CD4-positive, alpha-beta T cell treated with Interleukin-21 for 1 hour (primary cell): ENCODE results near the gene MYCBPAP.

Experiments
- DNase-seq: peaks from one replicate; pipeline ENCODE4 v3.0.0-alpha.2; 2020

The MYCBPAP gene

GRCh38 chr17:50492214-50492613 lies 16.0 kb upstream of the MYCBPAP start:
- no peak for DNase-seq

- DNase-seq = no peak
Observed at GRCh38 chr17:50493744-50494143, 14.5 kb upstream of the MYCBPAP start.

DNA sequence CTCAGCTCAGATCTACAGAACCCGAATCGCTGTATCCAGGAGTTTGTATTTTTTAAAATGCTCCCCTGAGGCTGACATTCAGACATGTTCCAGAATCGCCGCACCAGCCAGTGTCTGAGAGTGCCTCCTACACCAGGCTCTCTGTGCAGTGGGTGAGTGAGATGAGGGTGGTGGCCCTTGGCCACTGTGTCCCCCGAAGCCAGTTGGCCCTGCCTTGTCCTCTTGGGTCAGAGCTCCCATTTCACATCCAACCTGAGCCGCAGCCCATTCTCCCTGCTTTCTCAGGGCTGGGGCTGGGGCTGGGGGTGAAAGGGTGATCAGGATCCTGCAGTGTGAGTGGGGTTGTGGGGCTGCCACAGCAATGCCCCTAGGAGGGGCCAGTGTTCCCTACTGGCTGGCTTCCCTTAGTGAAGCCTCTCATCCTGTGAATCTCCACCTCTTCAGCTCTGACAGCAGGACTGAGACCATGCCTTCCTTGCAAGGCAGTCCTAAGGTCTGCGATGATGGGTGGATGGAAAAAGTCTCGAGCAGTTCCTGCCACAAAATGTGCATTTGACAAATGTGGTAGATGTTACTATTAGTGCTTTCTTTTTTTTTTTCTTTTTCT lies 12.9 kb upstream of the MYCBPAP start:
- DNase-seq = no peak

DNA sequence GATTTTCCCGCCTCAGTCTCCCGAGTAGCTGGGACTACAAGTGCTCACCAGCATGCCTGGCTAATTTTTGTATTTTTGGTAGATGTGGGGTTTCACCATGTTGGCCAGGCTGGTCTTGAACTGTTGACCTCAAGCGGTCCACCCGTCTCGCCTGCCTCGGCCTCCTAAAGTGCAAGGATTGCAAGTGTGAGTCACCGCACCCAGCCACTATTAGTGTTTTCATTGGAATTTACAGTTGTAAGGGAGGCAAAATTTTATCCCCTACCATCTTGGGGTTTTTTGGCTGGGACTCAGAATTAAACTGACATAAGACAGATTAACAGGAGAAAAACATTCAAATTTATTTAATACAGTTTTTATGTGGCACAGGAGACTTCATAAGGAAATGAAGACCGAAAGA lies 12.3 kb upstream of the MYCBPAP start:
- no peak for DNase-seq

GRCh38 chr17:50498021-50498874 lies 10.0 kb upstream of the MYCBPAP start:
- no peak for DNase-seq

- DNase-seq = no peak
Observed at GRCh38 chr17:50499270-50499669, 9.0 kb upstream of the MYCBPAP start.

- DNase-seq = no peak
Observed at GRCh38 chr17:50499721-50500120, 8.5 kb upstream of the MYCBPAP start.

DNA sequence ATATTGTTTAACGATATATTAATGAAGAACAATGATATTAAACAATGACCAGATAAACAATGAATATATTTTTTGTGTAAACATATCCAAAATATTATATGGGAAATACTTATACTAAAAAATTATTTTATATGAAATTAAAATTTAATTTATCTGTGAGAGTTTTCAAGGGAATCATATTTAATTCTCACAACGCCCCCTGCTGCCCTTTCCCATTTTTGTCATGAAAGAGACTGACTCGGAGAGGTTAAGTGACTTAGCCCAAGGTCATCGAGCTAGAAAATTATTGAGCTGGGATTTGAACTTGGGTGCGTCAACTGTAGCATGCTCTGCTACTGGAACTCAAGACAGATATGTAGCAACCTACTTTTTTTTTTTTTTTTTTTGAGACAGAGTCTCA lies 7.2 kb upstream of the MYCBPAP start:
- DNase-seq = peak; percentile 43

DNA sequence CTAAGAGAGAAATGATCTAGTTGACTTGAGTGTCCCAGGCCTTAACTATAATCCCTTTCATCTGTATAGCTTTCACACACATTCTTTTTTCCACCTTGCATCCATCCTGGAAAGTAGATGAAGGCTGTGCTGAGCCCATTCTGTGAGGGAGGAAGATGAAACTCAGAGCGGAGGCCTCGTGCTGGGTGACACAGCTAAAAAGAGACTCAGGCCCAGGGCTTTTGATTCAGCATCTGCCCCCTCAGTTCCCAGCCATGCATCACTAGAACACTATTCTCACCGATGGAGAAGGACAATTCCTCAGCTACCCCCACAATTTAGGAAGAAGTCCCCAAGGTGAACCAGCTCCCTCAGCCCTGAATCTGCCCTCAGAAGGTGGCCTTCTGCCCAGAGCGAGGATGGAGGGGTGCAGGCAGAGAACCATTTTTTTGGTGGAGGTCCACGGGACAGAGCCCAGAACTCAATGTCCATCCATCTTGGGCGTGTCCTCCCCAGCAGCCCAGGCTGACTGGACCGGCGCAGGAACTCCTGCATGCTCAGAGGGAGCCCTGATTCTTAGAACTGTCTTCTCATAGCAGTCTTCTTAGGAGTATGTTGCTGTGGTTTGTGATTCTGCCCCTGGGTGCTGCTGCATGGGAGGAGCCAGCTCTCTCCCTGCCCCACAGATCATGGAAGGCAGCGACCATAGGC lies 5.8 kb upstream of the MYCBPAP start:
- no peak for DNase-seq

GRCh38 chr17:50505591-50506130 lies 2.6 kb upstream of the MYCBPAP start:
- no peak for DNase-seq

DNA sequence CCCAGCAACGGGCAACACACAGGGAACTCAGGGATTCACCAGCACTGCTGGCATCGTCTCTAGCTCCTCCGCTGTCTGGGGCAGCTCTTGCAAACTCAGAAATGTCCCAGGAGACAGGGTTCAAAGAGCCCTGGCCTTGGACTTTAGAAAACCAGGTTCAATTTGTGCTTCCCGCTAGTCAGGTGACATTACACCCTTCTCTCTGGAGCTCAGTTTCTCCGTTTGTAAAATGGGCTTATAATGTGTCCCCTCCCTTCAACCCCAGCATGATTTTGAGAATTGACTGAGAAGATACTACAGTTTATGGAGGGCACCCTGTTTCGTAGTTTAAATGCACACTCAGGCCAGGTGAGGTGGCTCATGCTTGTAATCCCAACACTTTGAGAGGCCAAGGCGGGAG lies 1.9 kb upstream of the MYCBPAP start:
- DNase-seq = no peak

- no peak for DNase-seq
Observed at GRCh38 chr17:50508573-50509460, 578 bp downstream of the MYCBPAP start.

GRCh38 chr17:50511058-50511457 lies 2.8 kb downstream of the MYCBPAP start:
- peak; percentile 72 for DNase-seq

DNA sequence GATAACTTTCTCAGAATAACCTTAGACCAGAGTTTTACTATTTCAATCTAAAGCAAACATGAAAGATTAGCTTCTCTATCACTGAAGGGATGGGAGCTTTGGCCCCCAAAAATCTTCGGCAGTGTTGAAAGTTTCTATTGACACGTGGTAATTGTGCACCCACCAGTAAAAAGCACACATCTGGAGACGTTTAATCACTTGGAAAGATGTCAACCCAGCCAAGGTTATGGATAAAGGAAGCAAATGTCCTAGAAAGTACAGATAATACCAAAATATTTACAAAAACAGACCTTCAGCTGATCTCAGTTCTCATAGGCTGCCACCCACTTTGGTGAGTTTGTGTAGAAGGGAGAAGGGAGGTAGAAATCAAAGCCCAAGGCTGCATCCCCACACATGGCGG lies 5.3 kb downstream of the MYCBPAP start:
- no peak for DNase-seq

GRCh38 chr17:50514388-50514787 lies 6.1 kb downstream of the MYCBPAP start:
- no peak for DNase-seq

- no peak for DNase-seq
Observed at GRCh38 chr17:50514936-50515702, 6.9 kb downstream of the MYCBPAP start.

DNA sequence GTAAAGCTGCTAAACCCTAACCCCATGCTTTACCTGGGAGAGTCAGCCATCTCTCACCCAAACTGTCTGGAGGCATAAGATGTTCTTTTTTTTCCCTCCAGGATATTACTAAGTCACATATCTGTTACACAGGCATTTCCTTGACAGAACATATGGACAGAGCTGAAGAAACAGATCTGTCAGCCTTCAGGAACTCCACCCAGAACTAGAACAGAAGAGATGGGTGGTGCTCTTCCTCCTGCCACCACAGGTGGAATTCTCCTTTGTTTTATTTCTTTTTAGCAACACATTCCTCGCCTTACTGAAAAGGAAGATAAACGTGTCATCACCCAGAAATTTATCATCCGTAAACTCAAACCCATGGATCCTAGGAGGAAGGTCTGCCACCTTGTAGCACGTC lies 8.8 kb downstream of the MYCBPAP start:
- DNase-seq = no peak

DNA sequence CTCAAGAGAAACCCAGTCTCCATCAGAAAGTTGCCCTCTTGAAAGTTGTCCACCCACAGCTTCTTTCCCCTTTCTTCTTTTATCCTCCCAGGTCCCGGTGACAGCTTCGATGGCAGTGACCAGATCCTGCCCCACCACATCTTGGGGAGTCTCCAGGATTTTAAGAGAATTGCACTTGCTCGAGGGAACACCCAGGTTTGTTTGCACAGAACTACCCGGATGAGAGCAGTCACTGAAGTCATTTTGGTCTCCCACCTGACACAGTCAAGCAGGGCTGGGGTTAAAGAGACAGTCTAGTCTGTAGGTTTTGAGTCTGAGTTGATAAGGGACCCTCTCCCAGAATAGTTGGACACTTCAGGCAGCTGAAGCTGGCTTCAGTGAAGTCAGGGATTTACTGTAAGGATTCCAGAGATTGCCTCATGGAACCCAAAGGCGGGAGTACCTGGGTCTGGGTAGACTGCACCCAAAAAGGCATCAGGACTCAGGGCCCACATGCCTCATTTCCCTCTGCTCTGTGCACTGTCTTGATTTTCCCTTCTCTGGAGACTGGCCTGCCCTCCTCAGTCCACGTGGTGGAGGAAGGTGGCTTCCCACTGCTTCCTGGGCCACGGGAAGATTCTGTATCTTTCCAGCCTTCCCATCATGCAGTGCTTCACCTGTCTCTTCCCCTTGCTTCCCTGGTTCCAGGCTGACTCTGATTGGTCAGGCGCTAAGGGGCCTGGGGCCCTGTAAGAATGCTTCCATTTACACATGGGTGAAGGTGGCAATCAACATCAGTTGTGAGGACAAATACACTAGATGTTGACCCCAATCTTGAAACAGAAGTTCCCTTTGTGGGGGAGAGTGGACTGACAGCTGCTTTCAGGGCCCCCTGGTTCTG lies 9.5 kb downstream of the MYCBPAP start:
- DNase-seq = no peak

DNA sequence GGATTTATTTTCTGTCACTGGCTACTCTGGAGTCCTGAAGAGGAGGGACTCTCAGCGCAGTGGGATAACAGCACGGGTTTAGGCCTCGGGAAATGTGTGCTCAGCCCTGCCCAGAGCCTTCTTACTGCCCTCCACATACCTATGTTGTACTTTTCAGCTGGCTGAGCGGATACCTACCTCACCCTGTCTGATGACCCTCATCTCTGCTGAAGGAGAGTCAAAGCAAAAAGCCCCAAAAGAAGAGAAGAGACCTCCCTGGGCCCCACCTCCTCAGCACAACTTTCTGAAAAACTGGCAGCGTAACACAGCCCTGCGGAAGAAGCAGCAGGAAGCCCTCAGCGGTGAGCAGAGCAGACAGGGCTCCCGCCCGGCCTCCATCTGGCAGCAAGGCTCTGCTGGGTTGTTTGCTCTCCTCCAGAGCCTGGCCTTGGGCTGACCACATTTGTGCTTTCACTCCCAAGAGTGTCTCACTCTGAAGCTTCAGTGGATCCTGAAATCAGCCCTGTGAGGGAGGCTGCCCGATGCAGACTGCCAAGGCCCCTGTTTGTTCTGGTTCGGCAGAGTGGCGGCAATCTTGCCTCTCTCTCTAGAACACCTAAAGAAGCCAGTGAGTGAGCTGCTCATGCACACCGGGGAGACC lies 10.3 kb downstream of the MYCBPAP start:
- no peak for DNase-seq

- no peak for DNase-seq
Observed at GRCh38 chr17:50519141-50519834, 11.0 kb downstream of the MYCBPAP start.
